Activated CD8-positive, alpha-beta memory T cell treated with anti-CD3 and anti-CD28 coated beads, Interleukin-2, amount 50 U/mL, for 1 hour (primary cell): ENCODE data around the gene ITGA3.

ENCODE experiments used
- DNase-seq: peaks from one replicate; pipeline ENCODE4 v3.0.0-alpha.2; 2020; ENCODE audit errors: extremely low read depth

The ITGA3 gene

GRCh38 chr17:50128441-50129352, 72.8 kb downstream of the ITGA3 start:
- DNase-seq, result no peak

- DNase-seq, result no peak
Measured at GRCh38 chr17:50129353-50129727, 73.4 kb downstream of the ITGA3 start.

- DNase-seq, result no peak
Measured at GRCh38 chr17:50129728-50130558, 74.0 kb downstream of the ITGA3 start, which contains the start of gene SAMD14. Gene SAMD14, minus strand, starts transcription at chr17:50130160. Its CDS starts 5,201 bp downstream, at chr17:50124959.

- DNase-seq, result no peak
Measured at GRCh38 chr17:50130559-50131305, 74.8 kb downstream of the ITGA3 start.

- no peak for DNase-seq
Measured at GRCh38 chr17:50132104-50132794, 76.3 kb downstream of the ITGA3 start.

GRCh38 chr17:50133028-50133768, 77.3 kb downstream of the ITGA3 start:
- no peak for DNase-seq

GRCh38 chr17:50133769-50134099, 77.8 kb downstream of the ITGA3 start:
- DNase-seq, result no peak

- DNase-seq, result no peak
Measured at GRCh38 chr17:50134206-50135110, 78.5 kb downstream of the ITGA3 start.

GRCh38 chr17:50135316-50136095, 79.6 kb downstream of the ITGA3 start:
- no peak for DNase-seq

GRCh38 chr17:50136096-50136687, 80.3 kb downstream of the ITGA3 start:
- no peak for DNase-seq

- DNase-seq, result no peak
Measured at GRCh38 chr17:50137042-50137441, 81.1 kb downstream of the ITGA3 start.

GRCh38 chr17:50139185-50139783, 83.4 kb downstream of the ITGA3 start:
- DNase-seq, result no peak
